ENCODE results near the gene SUSD1. TPM values are rescaled to one million over a fixed set of nuclear protein-coding genes. Genes with fewer than 3 reads are reported as not detected.
"Not testable (repeated sequence)": the region's sequence is repeated elsewhere in the genome, so short reads cannot be mapped to it uniquely, and the experiment has no call there.

Gene SUSD1
- total RNA-seq, 4 donors from 2014 or later = 22.7 to 83.0 (median 24.7) TPM

DNA sequence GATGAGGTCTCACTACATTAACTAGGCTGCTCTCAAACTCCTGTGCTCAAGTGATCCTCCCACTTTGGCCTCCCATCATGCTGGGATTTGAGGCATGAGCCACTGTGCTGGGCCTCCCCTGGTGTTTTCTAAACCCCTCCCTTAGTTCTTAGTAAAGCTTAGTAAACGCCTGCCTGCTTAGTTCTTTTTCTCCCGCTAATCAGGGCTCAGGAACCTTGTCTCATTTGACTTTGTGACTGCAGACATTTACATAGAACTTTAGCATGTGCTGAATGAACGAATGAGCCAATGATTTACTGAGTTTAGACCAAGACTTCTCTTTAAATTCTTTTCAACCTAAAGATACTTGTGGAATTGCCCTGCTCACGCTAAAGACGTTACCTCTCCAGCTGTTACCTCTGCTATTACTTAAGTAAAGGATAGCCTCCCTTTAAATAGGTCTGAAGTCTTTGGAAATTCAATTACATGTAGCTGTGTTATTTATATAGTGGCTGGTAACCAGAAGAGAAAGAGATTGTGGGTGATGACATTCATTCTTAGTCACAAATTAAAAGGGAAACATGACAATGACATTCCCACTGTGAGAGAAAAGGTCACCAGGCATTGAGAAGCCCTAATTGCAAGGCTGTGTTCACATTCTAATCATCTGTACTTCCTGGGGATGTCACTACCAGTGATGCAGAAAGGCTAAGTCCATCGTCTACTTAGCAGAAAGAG lies 18.6 kb upstream of the SUSD1 start:
- no peak overlapping the region for H3K4me3 ChIP-seq
- intact Hi-C loops (cut with DNase I; ENCODE audit: low total_unique reads) (no loop called here), in situ Hi-C loops (cut with MboI; ENCODE audit: low pct_ligation_motif_present in 1 of 4, low pct_unique_long_range_greater_than_20kb in 1 of 4, low sequenced_read_pairs in 3 of 4) (no loop called here)
- H3K9me3 ChIP-seq = no peaks in the 10 kb centered on the region
- H3K27me3 ChIP-seq = no peaks in the 10 kb centered on the region
- no peak for TF ChIP-seq POLR2AphosphoS5 (IDR thresholded peaks at IDR 0.05)
- TF ChIP-seq, protein P1, sequence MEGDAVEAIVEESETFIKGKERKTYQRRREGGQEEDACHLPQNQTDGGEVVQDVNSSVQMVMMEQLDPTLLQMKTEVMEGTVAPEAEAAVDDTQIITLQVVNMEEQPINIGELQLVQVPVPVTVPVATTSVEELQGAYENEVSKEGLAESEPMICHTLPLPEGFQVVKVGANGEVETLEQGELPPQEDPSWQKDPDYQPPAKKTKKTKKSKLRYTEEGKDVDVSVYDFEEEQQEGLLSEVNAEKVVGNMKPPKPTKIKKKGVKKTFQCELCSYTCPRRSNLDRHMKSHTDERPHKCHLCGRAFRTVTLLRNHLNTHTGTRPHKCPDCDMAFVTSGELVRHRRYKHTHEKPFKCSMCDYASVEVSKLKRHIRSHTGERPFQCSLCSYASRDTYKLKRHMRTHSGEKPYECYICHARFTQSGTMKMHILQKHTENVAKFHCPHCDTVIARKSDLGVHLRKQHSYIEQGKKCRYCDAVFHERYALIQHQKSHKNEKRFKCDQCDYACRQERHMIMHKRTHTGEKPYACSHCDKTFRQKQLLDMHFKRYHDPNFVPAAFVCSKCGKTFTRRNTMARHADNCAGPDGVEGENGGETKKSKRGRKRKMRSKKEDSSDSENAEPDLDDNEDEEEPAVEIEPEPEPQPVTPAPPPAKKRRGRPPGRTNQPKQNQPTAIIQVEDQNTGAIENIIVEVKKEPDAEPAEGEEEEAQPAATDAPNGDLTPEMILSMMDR (IDR thresholded peaks at IDR 0.05) = no peak
- TF ChIP-seq EP300 (IDR thresholded peaks at IDR 0.05; ENCODE audit: low read depth) = no peak
- TF ChIP-seq POLR2A (IDR thresholded peaks at IDR 0.05) = no peak
- H3K4me1 ChIP-seq = peaks cover 0 to 3% (median 1%) of the 10 kb centered on the region in 4 donors
- H3K27ac ChIP-seq = no peak overlapping the region
- WGBS, 2 donors (ENCODE audit: low coverage in 1 of 2) = 82 to 84% methylated on average over 6 of the region's 6 CpGs
- H3K36me3 ChIP-seq = no peaks in the 10 kb centered on the region
- no peak for DNase-seq

GRCh38 chr9:112190320-112190719 lies 15.2 kb upstream of the SUSD1 start:
- H3K4me1 ChIP-seq; H3K27me3 ChIP-seq; H3K36me3 ChIP-seq; intact Hi-C loops (cut with DNase I; ENCODE audit: low total_unique reads); H3K27ac ChIP-seq; in situ Hi-C loops (cut with MboI; ENCODE audit: low pct_ligation_motif_present in 1 of 4, low pct_unique_long_range_greater_than_20kb in 1 of 4, low sequenced_read_pairs in 3 of 4); H3K4me3 ChIP-seq; DNase-seq; H3K9me3 ChIP-seq: not testable (repeated sequence)
- 90 to 100% methylated on average over 1 of the region's 1 CpG for WGBS, 2 donors (ENCODE audit: low coverage in 1 of 2)

DNA sequence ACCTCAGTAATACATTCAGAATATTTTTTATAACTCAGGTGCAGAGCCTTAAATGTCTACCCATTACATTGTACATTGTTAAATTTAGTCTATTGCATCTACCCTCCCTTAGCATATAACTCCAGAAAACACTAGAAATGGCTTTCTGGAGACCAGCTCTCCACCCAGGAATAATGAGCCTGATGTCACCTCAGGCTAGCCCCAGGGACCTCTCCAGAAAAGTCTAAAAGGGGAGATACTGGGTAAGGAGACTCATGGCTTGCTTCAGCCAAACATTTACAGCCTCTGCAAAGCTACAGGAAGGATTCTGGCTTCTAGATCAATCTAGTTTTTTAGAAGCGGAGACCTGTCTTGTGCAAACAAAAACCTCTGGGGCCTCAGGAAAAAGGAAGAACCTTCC lies 13.8 kb upstream of the SUSD1 start:
- TF ChIP-seq, protein P1 (IDR thresholded peaks at IDR 0.05) = no peak
- TF ChIP-seq POLR2A (IDR thresholded peaks at IDR 0.05) (no peak), EP300 (IDR thresholded peaks at IDR 0.05; ENCODE audit: low read depth) (no peak), POLR2AphosphoS5 (IDR thresholded peaks at IDR 0.05) (no peak)
- 71% methylated on average over 1 of the region's 1 CpG; no CpG with 5 or more reads in 1 of the 2 donors for WGBS, 2 donors (ENCODE audit: low coverage in 1 of 2)
- Histone ChIP-seq H3K36me3 (no peaks in the 10 kb centered on the region), H3K27ac (no peak overlapping the region), H3K4me1 (peaks cover 0 to 3% (median 0%) of the 10 kb centered on the region in 4 donors), H3K4me3 (no peak overlapping the region), H3K27me3 (no peaks in the 10 kb centered on the region), H3K9me3 (no peaks in the 10 kb centered on the region)
- intact Hi-C loops (cut with DNase I; ENCODE audit: low total_unique reads) (no loop called here), in situ Hi-C loops (cut with MboI; ENCODE audit: low pct_ligation_motif_present in 1 of 4, low pct_unique_long_range_greater_than_20kb in 1 of 4, low sequenced_read_pairs in 3 of 4) (no loop called here)
- no peak for DNase-seq

- no peak for DNase-seq
- TF ChIP-seq EP300 (IDR thresholded peaks at IDR 0.05; ENCODE audit: low read depth) = no peak
- TF ChIP-seq, protein P1 (IDR thresholded peaks at IDR 0.05) = no peak
- TF ChIP-seq POLR2A (IDR thresholded peaks at IDR 0.05) = no peak
- TF ChIP-seq POLR2AphosphoS5 (IDR thresholded peaks at IDR 0.05) = no peak
- in situ Hi-C loops (cut with MboI; ENCODE audit: low pct_ligation_motif_present in 1 of 4, low pct_unique_long_range_greater_than_20kb in 1 of 4, low sequenced_read_pairs in 3 of 4) = no loop called here
- intact Hi-C loops (cut with DNase I; ENCODE audit: low total_unique reads) = no loop called here
- 85 to 90% methylated on average over 3 to 4 of the region's 4 CpGs for WGBS, 2 donors (ENCODE audit: low coverage in 1 of 2)
- Histone ChIP-seq H3K4me3 (no peak overlapping the region), H3K36me3 (no peaks in the 10 kb centered on the region), H3K4me1 (peaks cover 0 to 3% (median 0%) of the 10 kb centered on the region in 4 donors), H3K27me3 (no peaks in the 10 kb centered on the region), H3K27ac (no peak overlapping the region), H3K9me3 (no peaks in the 10 kb centered on the region)
These were observed 12.3 kb upstream of the SUSD1 start for GRCh38 chr9:112187404-112187803.

DNA sequence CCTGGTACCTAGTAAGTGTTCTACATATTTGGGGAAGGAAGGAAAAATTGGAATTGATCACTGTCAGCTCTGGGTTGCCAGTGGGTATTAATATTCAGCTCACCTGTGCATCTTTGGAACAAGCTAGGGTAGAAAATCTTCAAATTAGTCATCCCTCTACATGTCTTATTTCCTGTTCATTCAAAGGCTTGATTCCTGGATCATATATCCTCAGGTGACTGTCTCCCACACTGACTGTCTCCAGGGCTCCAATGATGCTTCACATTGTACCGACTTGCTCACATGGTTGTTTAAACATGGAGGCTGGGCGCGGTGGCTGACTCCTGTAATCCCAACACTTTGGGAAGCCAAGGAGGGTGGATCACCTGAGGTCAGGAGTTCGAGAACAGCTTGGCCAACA lies 11.6 kb upstream of the SUSD1 start:
- in situ Hi-C loops (cut with MboI; ENCODE audit: low pct_ligation_motif_present in 1 of 4, low pct_unique_long_range_greater_than_20kb in 1 of 4, low sequenced_read_pairs in 3 of 4) (no loop called here), intact Hi-C loops (cut with DNase I; ENCODE audit: low total_unique reads) (no loop called here)
- Histone ChIP-seq H3K4me3 (no peak overlapping the region), H3K4me1 (peaks cover 0 to 3% (median 0%) of the 10 kb centered on the region in 4 donors), H3K27ac (no peak overlapping the region), H3K27me3 (no peaks in the 10 kb centered on the region), H3K9me3 (no peaks in the 10 kb centered on the region), H3K36me3 (no peaks in the 10 kb centered on the region)
- WGBS, 2 donors (ENCODE audit: low coverage in 1 of 2) = 93 to 100% methylated on average over 1 to 4 of the region's 4 CpGs
- TF ChIP-seq POLR2A (IDR thresholded peaks at IDR 0.05) (no peak), EP300 (IDR thresholded peaks at IDR 0.05; ENCODE audit: low read depth) (no peak), POLR2AphosphoS5 (IDR thresholded peaks at IDR 0.05) (no peak)
- TF ChIP-seq, protein P1 (IDR thresholded peaks at IDR 0.05) = no peak
- no peak for DNase-seq

All from transverse colon (tissue), 4 donors.